ENCODE measurements around the gene FAM89A.

Gene FAM89A

GRCh38 chr1:231040019-231040799 lies at the start of gene FAM89A:
TSS of gene FAM89A (minus strand) at chr1:231040254. CDS start at chr1:231040211, 43 bp downstream.
- in situ Hi-C loops (cut with MboI; ENCODE audit: low pct_unique_long_range_greater_than_20kb, low sequenced_read_pairs, unreplicated experiment): no loop called here
- peak; percentile 92 for DNase-seq (ENCODE audit: low spot score)
- TF ChIP-seq, protein P1, sequence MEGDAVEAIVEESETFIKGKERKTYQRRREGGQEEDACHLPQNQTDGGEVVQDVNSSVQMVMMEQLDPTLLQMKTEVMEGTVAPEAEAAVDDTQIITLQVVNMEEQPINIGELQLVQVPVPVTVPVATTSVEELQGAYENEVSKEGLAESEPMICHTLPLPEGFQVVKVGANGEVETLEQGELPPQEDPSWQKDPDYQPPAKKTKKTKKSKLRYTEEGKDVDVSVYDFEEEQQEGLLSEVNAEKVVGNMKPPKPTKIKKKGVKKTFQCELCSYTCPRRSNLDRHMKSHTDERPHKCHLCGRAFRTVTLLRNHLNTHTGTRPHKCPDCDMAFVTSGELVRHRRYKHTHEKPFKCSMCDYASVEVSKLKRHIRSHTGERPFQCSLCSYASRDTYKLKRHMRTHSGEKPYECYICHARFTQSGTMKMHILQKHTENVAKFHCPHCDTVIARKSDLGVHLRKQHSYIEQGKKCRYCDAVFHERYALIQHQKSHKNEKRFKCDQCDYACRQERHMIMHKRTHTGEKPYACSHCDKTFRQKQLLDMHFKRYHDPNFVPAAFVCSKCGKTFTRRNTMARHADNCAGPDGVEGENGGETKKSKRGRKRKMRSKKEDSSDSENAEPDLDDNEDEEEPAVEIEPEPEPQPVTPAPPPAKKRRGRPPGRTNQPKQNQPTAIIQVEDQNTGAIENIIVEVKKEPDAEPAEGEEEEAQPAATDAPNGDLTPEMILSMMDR (IDR thresholded peaks at IDR 0.05; ENCODE audit: extremely low read depth, insufficient read depth, missing control alignments): no peak

- no peak for DNase-seq (ENCODE audit: low spot score)
- TF ChIP-seq, protein P1 (IDR thresholded peaks at IDR 0.05; ENCODE audit: extremely low read depth, insufficient read depth, missing control alignments): no peak
- in situ Hi-C loops (cut with MboI; ENCODE audit: low pct_unique_long_range_greater_than_20kb, low sequenced_read_pairs, unreplicated experiment): no loop called here
Measured at GRCh38 chr1:231084353-231084752, 44.3 kb upstream of the FAM89A start.

DNA sequence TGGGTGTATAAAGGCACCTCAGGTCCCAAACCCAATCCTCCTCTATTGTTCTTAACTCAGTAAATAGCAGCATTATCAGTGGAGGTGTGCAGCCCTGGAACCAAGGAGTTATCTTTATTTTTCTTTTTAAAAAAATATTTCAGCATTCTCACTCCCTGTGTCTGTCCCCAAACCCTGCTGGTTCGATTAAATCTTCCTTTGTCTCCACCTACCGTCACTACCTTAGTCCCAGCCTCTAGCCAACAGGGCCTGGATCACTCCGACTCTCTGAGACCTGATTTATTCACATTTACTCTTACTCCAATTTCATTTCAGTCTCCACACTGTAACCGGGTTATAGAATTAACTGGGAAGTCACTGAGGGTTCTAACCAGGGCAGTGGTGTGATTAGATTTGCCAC lies 39.1 kb upstream of the FAM89A start:
- no peak for DNase-seq (ENCODE audit: low spot score)
- TF ChIP-seq, protein P1 (IDR thresholded peaks at IDR 0.05; ENCODE audit: extremely low read depth, insufficient read depth, missing control alignments): no peak
- in situ Hi-C loops (cut with MboI; ENCODE audit: low pct_unique_long_range_greater_than_20kb, low sequenced_read_pairs, unreplicated experiment): no loop called here

GRCh38 chr1:231078250-231078649 lies 38.2 kb upstream of the FAM89A start:
- in situ Hi-C loops (cut with MboI; ENCODE audit: low pct_unique_long_range_greater_than_20kb, low sequenced_read_pairs, unreplicated experiment): no loop called here
- DNase-seq (ENCODE audit: low spot score): no peak
- TF ChIP-seq, protein P1 (IDR thresholded peaks at IDR 0.05; ENCODE audit: extremely low read depth, insufficient read depth, missing control alignments): no peak

DNA sequence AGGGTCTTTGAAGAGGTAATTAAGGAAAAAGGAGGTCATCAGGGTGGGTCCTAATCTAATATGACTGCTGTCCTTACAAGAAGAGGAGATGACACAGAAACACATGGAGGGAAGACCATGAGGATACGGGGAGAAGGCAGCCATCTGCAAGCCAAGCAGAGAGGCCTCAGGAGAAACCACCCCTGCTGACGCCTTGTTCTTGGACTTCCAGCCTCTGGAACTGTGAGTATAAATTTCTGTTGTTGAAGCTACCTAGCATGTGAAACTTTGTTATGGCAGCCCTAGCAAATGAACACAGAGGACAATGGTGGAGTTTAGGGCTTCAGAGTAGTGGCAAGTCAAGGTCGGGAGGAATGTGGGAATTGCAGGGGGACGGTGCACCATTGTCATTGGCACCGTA lies 36.7 kb upstream of the FAM89A start:
- in situ Hi-C loops (cut with MboI; ENCODE audit: low pct_unique_long_range_greater_than_20kb, low sequenced_read_pairs, unreplicated experiment): no loop called here
- TF ChIP-seq, protein P1 (IDR thresholded peaks at IDR 0.05; ENCODE audit: extremely low read depth, insufficient read depth, missing control alignments): no peak

GRCh38 chr1:231075497-231075896 lies 35.4 kb upstream of the FAM89A start:
- in situ Hi-C loops (cut with MboI; ENCODE audit: low pct_unique_long_range_greater_than_20kb, low sequenced_read_pairs, unreplicated experiment): no loop called here
- TF ChIP-seq, protein P1 (IDR thresholded peaks at IDR 0.05; ENCODE audit: extremely low read depth, insufficient read depth, missing control alignments): no peak
- DNase-seq (ENCODE audit: low spot score): no peak

More for the DNA sequence above, 36.7 kb upstream of the FAM89A start:
- no peak for DNase-seq (ENCODE audit: low spot score)

All from GM13977 (cell line).